K562 (cell line): Measurements from ENCODE around the gene NUDT12. TPM values are rescaled to one million over a fixed set of nuclear protein-coding genes. Genes with fewer than 3 reads are reported as not detected.

ENCODE experiments used
- CBFA2T2 ChIP-seq: fragments of 450-650 bp; conservative IDR thresholded peaks from 2 replicates; pipeline ENCODE4 v1.6.1; 2017; ENCODE audit warnings: mild to moderate bottlenecking
- CBX2 ChIP-seq: fragments of 200-600 bp; sonication (generic); IDR thresholded peaks from one replicate; pipeline ENCODE4 v1.6.1; 2012; ENCODE audit warnings: mild to moderate bottlenecking, low read length, inconsistent platforms; ENCODE audit not compliant: insufficient read depth, poor library complexity, severe bottlenecking
- CTCFL ChIP-seq: IDR thresholded peaks from 2 replicates; pipeline ENCODE4 v1.6.1; 2011; ENCODE audit warnings: borderline replicate concordance, low read depth, mild to moderate bottlenecking, moderate library complexity, low read length; ENCODE audit not compliant: insufficient read depth, poor library complexity, severe bottlenecking
- EZH2 ChIP-seq: IDR thresholded peaks from 2 replicates; pipeline ENCODE4 v1.6.1; 2012; ENCODE audit warnings: low read depth, mild to moderate bottlenecking, inconsistent platforms, low read length, borderline replicate concordance
- FOS ChIP-seq: IDR thresholded peaks from 3 replicates; pipeline ENCODE4 v1.6.1; 2011; ENCODE audit not compliant: insufficient read length; ENCODE audit errors: extremely low read depth
- FOXA3 ChIP-seq, 2 experiments: fragments of 450-650 bp in 1 of 2; sonication (generic) in 1 of 2; formaldehyde crosslinking; IDR thresholded peaks in 1 of 2; conservative IDR thresholded peaks in 1 of 2; 2 replicates each; pipeline versions ENCODE4 v1.4.0 to v1.8.0; 2020 to 2022; ENCODE audit warnings: mild to moderate bottlenecking in 2 of 2, missing genetic modification reagents in 1 of 2
- HOXB6 ChIP-seq: fragments of 250-450 bp; sonication (Bioruptor Pico); IDR thresholded peaks from 2 replicates; pipeline ENCODE4 v1.5.1; 2022; ENCODE audit warnings: mild to moderate bottlenecking, borderline replicate concordance
- KDM2B ChIP-seq: fragments of 250-450 bp; sonication (Bioruptor Pico); IDR thresholded peaks from 2 replicates; pipeline ENCODE4 v1.8.0; 2021; ENCODE audit warnings: mild to moderate bottlenecking, moderate library complexity
- NUFIP1 ChIP-seq: fragments of 450-650 bp; IDR thresholded peaks from 2 replicates; pipeline ENCODE4 v1.6.1; 2018; ENCODE audit not compliant: partially characterized antibody
- PML ChIP-seq: IDR thresholded peaks from 2 replicates; pipeline ENCODE4 v1.6.1; 2012; ENCODE audit warnings: low read length, inconsistent platforms
- SIN3B ChIP-seq: fragments of 450-650 bp; IDR thresholded peaks from 2 replicates; pipeline ENCODE4 v1.6.1; 2017; ENCODE audit warnings: low read depth, mild to moderate bottlenecking, moderate library complexity
- SMAD3 ChIP-seq: fragments of 450-650 bp; formaldehyde crosslinking; conservative IDR thresholded peaks from 2 replicates; pipeline ENCODE4 v1.4.0; 2020; ENCODE audit warnings: mild to moderate bottlenecking
- SRSF7 ChIP-seq: fragments of 200-400 bp; formaldehyde crosslinking; optimal IDR thresholded peaks from 2 replicates; pipeline ENCODE3; 2017; ENCODE audit warnings: mild to moderate bottlenecking, low read depth, low read length
- SRSF9 ChIP-seq: fragments of 200-400 bp; formaldehyde crosslinking; IDR thresholded peaks from 2 replicates; pipeline ENCODE4 v1.6.1; 2017; ENCODE audit warnings: low read depth, low read length, borderline replicate concordance
- TCF3 ChIP-seq: sonication (generic); formaldehyde crosslinking; IDR thresholded peaks from 2 replicates; pipeline ENCODE4 v1.4.0; 2020; ENCODE audit warnings: mild to moderate bottlenecking, missing genetic modification reagents
- ZBTB5 ChIP-seq: fragments of 450-650 bp; IDR thresholded peaks from 2 replicates; pipeline ENCODE4 v1.6.1; 2017; ENCODE audit warnings: antibody characterized with exemption
- ZC3H11A ChIP-seq: IDR thresholded peaks from 2 replicates; pipeline ENCODE4 v1.6.1; 2012; ENCODE audit warnings: low read depth, low read length, improper control_type of control experiment
- ZNF140 ChIP-seq: fragments of 250-450 bp; sonication (Bioruptor Pico); IDR thresholded peaks from 2 replicates; pipeline ENCODE4 v1.8.0; 2021; ENCODE audit warnings: moderate library complexity, mild to moderate bottlenecking, inconsistent platforms
- ZNF232 ChIP-seq: sonication (generic); formaldehyde crosslinking; IDR thresholded peaks from 2 replicates; pipeline ENCODE4 v1.8.0; 2022; ENCODE audit warnings: mild to moderate bottlenecking, missing genetic modification reagents
- ZNF589 ChIP-seq: fragments of 200-800 bp; sonication (Bioruptor generic); IDR thresholded peaks from 2 replicates; pipeline ENCODE4 v1.6.1; 2016; ENCODE audit warnings: low read depth, missing genetic modification characterization, missing compliant biosample characterization
- ZNF717 ChIP-seq: fragments of 250-450 bp; sonication (Bioruptor Pico); IDR thresholded peaks from 2 replicates; pipeline ENCODE4 v1.5.0; 2021
- ZNF76 ChIP-seq: fragments of 250-450 bp; sonication (Bioruptor Pico); IDR thresholded peaks from 2 replicates; pipeline ENCODE4 v1.4.0; 2020; ENCODE audit warnings: mild to moderate bottlenecking, moderate library complexity, borderline replicate concordance
- polyA plus RNA-seq, 8 experiments: library from polyadenylated mRNA; depleted of rRNA in 4 of 8; stranded (reverse) in 5 of 8; unstranded in 3 of 8; fragments of >200 nt; fragmentation: Nextera tagmentation in 2 of 8; fragmentation: Illumina TruSeq in 1 of 8; extraction: Ambion mirVana in 2 of 8; extraction: Trizol in 1 of 8; gene quantifications; 2 replicates each; pipeline versions ENCODE4 v1.2.1 to v1.2.3, GENCODE V29; 2011 to 2014; ENCODE audit warnings: inconsistent platforms in 1 of 8, missing spikeins in 1 of 8
- total RNA-seq, 7 experiments: library from RNA; depleted of rRNA in 6 of 7; stranded (reverse); fragments of >200 nt in 6 of 7; fragmentation: Illumina TruSeq in 2 of 7; extraction: Trizol in 2 of 7; gene quantifications; 2 replicates each; pipeline versions ENCODE4 v1.2.1 to v1.2.3, GENCODE V29; 2011 to 2021; ENCODE audit warnings: low replicate concordance in 1 of 7
- TF ChIP-seq, protein P1 (sequence below): fragments of 450-650 bp; conservative IDR thresholded peaks from 2 replicates; pipeline ENCODE4 v1.6.1; 2016; ENCODE audit warnings: missing genetic modification characterization, low read depth, mild to moderate bottlenecking, control low read depth, missing compliant biosample characterization
- TF ChIP-seq, protein P2 (sequence below): fragments of 450-650 bp; IDR thresholded peaks from 2 replicates; pipeline ENCODE4 v1.6.1; 2016; ENCODE audit warnings: missing biosample characterization, missing genetic modification characterization

The NUDT12 gene
- total and polyA plus RNA-seq, 9 of the 15 experiments (the other 6 are each of a cell fraction or from before 2014, with no cell fraction given): 10.9 to 27.2 (median 18.5) TPM

DNA sequence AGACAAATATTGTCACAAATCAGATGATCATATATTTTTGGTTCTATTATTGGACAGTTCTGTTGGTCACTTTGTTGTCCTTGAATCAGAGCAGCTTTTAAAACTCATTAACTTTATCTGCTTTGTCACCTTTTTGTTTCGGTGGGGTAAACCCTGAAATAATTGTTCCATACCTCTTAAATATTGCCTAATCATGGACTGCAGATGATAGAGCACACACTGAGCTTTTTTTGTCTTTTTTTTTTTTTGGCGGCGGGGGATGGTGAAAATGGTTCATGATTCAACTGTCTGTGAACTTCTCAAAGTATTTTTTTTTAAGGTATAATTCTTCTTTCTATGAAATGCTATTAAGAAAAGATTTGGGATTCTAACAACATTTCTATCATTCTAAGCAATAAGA is 1.8 kb downstream of the NUDT12 start (continued):
- TF ChIP-seq ZNF589 (CRISPR knock-in tag) (no peak), ZNF717 (CRISPR knock-in tag) (no peak), FOXA3 (CRISPR knock-in tag; conservative IDR thresholded peaks at IDR 0.05 in 1 of 2, IDR thresholded peaks at IDR 0.05 in 1 of 2) (no peak), FOS (no peak), CBFA2T2 (peak; percentile 39), ZNF140 (CRISPR knock-in tag) (no peak), HOXB6 (no peak), ZC3H11A (no peak), TCF3 (CRISPR knock-in tag) (0 out of 2 replicates have a peak, but pooled peaks have one; percentile 21), SIN3B (no peak), SRSF7 (no peak), SMAD3 (CRISPR knock-in tag) (no peak), CBX2 (no peak), NUFIP1 (no peak), PML (no peak), CTCFL (no peak), KDM2B (CRISPR knock-in tag) (no peak), SRSF9 (no peak), ZNF232 (CRISPR knock-in tag) (no peak), ZNF76 (CRISPR knock-in tag) (no peak), ZBTB5 (no peak), EZH2 (no peak)
- TF ChIP-seq, protein P1, sequence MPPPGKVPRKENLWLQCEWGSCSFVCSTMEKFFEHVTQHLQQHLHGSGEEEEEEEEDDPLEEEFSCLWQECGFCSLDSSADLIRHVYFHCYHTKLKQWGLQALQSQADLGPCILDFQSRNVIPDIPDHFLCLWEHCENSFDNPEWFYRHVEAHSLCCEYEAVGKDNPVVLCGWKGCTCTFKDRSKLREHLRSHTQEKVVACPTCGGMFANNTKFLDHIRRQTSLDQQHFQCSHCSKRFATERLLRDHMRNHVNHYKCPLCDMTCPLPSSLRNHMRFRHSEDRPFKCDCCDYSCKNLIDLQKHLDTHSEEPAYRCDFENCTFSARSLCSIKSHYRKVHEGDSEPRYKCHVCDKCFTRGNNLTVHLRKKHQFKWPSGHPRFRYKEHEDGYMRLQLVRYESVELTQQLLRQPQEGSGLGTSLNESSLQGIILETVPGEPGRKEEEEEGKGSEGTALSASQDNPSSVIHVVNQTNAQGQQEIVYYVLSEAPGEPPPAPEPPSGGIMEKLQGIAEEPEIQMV: no peak
- TF ChIP-seq, protein P2, sequence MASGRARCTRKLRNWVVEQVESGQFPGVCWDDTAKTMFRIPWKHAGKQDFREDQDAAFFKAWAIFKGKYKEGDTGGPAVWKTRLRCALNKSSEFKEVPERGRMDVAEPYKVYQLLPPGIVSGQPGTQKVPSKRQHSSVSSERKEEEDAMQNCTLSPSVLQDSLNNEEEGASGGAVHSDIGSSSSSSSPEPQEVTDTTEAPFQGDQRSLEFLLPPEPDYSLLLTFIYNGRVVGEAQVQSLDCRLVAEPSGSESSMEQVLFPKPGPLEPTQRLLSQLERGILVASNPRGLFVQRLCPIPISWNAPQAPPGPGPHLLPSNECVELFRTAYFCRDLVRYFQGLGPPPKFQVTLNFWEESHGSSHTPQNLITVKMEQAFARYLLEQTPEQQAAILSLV: no peak
